ENCODE data around the gene CEP41.

DNA sequence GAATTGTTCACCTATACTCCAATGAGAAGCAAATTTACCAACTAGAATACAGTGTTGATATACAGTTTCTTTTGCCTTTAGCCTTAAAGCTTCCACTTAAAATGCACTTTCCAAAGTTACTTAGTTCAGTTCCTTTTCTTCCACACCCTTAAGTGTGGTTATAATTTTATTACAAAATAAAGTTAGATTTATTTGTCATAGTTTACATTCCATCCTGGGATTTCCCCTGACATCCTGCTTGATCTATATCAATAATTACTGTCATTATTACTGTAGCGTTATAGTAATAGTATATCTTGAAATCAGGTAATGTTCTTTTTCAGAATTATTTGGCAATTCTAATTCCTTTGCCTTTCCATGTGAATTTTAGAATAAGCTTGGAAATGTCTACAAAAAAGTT lies 27.8 kb upstream of the CEP41 start:
- TF ChIP-seq, protein P1, sequence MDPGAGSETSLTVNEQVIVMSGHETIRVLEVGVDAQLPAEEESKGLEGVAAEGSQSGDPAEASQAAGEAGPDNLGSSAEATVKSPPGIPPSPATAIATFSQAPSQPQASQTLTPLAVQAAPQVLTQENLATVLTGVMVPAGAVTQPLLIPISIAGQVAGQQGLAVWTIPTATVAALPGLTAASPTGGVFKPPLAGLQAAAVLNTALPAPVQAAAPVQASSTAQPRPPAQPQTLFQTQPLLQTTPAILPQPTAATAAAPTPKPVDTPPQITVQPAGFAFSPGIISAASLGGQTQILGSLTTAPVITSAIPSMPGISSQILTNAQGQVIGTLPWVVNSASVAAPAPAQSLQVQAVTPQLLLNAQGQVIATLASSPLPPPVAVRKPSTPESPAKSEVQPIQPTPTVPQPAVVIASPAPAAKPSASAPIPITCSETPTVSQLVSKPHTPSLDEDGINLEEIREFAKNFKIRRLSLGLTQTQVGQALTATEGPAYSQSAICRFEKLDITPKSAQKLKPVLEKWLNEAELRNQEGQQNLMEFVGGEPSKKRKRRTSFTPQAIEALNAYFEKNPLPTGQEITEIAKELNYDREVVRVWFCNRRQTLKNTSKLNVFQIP (CRISPR knock-in tag; IDR thresholded peaks at IDR 0.05; ENCODE audit: borderline replicate concordance, low read depth) = no peak
- TF ChIP-seq SNAI2 (CRISPR knock-in tag; IDR thresholded peaks at IDR 0.05) = no peak
- TF ChIP-seq, protein P2, sequence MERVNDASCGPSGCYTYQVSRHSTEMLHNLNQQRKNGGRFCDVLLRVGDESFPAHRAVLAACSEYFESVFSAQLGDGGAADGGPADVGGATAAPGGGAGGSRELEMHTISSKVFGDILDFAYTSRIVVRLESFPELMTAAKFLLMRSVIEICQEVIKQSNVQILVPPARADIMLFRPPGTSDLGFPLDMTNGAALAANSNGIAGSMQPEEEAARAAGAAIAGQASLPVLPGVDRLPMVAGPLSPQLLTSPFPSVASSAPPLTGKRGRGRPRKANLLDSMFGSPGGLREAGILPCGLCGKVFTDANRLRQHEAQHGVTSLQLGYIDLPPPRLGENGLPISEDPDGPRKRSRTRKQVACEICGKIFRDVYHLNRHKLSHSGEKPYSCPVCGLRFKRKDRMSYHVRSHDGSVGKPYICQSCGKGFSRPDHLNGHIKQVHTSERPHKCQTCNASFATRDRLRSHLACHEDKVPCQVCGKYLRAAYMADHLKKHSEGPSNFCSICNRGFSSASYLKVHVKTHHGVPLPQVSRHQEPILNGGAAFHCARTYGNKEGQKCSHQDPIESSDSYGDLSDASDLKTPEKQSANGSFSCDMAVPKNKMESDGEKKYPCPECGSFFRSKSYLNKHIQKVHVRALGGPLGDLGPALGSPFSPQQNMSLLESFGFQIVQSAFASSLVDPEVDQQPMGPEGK (CRISPR knock-in tag; IDR thresholded peaks at IDR 0.05; ENCODE audit: borderline replicate concordance) = no peak
- TF ChIP-seq ZFP3 (CRISPR knock-in tag; IDR thresholded peaks at IDR 0.05) = no peak
- no peak for TF ChIP-seq ZFP30 (CRISPR knock-in tag; IDR thresholded peaks at IDR 0.05)
- TF ChIP-seq ARNTL (CRISPR knock-in tag; IDR thresholded peaks at IDR 0.05; ENCODE audit: borderline replicate concordance, low read depth) = no peak
- no peak for TF ChIP-seq ZNF70 (CRISPR knock-in tag; IDR thresholded peaks at IDR 0.05)
- no peak for TF ChIP-seq OSR1 (CRISPR knock-in tag; IDR thresholded peaks at IDR 0.05)
- TF ChIP-seq, protein P3, sequence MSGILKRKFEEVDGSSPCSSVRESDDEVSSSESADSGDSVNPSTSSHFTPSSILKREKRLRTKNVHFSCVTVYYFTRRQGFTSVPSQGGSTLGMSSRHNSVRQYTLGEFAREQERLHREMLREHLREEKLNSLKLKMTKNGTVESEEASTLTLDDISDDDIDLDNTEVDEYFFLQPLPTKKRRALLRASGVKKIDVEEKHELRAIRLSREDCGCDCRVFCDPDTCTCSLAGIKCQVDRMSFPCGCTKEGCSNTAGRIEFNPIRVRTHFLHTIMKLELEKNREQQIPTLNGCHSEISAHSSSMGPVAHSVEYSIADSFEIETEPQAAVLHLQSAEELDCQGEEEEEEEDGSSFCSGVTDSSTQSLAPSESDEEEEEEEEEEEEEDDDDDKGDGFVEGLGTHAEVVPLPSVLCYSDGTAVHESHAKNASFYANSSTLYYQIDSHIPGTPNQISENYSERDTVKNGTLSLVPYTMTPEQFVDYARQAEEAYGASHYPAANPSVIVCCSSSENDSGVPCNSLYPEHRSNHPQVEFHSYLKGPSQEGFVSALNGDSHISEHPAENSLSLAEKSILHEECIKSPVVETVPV (CRISPR knock-in tag; IDR thresholded peaks at IDR 0.05) = no peak
- TF ChIP-seq, protein P4, sequence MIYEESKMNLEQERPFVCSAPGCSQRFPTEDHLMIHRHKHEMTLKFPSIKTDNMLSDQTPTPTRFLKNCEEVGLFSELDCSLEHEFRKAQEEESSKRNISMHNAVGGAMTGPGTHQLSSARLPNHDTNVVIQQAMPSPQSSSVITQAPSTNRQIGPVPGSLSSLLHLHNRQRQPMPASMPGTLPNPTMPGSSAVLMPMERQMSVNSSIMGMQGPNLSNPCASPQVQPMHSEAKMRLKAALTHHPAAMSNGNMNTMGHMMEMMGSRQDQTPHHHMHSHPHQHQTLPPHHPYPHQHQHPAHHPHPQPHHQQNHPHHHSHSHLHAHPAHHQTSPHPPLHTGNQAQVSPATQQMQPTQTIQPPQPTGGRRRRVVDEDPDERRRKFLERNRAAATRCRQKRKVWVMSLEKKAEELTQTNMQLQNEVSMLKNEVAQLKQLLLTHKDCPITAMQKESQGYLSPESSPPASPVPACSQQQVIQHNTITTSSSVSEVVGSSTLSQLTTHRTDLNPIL (CRISPR knock-in tag; IDR thresholded peaks at IDR 0.05; ENCODE audit: low read depth) = no peak
- TF ChIP-seq ISL1 (CRISPR knock-in tag; IDR thresholded peaks at IDR 0.05) = peak; percentile 86
- no peak for TF ChIP-seq CSDC2 (CRISPR knock-in tag; IDR thresholded peaks at IDR 0.05)
- no peak for TF ChIP-seq TCF4 (CRISPR knock-in tag; IDR thresholded peaks at IDR 0.05; ENCODE audit: borderline replicate concordance)
- TF ChIP-seq ZNF565 (CRISPR knock-in tag; conservative IDR thresholded peaks at IDR 0.05; ENCODE audit: low read depth) = no peak

Data from SK-N-SH treated with all-trans-retinoic acid at 6 μM for 48 hours (cell line).